ENCODE results near the gene HTR2B.
"Not testable (repeated sequence)": the region's sequence is repeated elsewhere in the genome, so short reads cannot be mapped to it uniquely, and the experiment has no call there.

HTR2B gene

GRCh38 chr2:231124838-231125568, at the start of gene HTR2B:
TSS of gene HTR2B (minus strand) at chr2:231125042. CDS start at chr2:231123764, 1,278 bp downstream.
- DNase-seq = no peak

- DNase-seq = no peak
These were observed 49.4 kb upstream of the HTR2B start for GRCh38 chr2:231174211-231174651.

- no peak for DNase-seq
These were observed 47.2 kb upstream of the HTR2B start for GRCh38 chr2:231172025-231172424.

GRCh38 chr2:231170055-231170454, 45.2 kb upstream of the HTR2B start:
- no peak for DNase-seq

GRCh38 chr2:231169488-231169887, 44.6 kb upstream of the HTR2B start:
- DNase-seq = no peak

- DNase-seq = no peak
These were observed 43.8 kb upstream of the HTR2B start for GRCh38 chr2:231168460-231169139.

- no peak for DNase-seq
These were observed 43.1 kb upstream of the HTR2B start for GRCh38 chr2:231167745-231168459.

GRCh38 chr2:231163414-231164095, 38.7 kb upstream of the HTR2B start:
- no peak for DNase-seq

- no peak for DNase-seq
These were observed 38.2 kb upstream of the HTR2B start for GRCh38 chr2:231163011-231163410.

GRCh38 chr2:231161877-231162329, 37.1 kb upstream of the HTR2B start:
- DNase-seq = no peak

- no peak for DNase-seq
These were observed 36.5 kb upstream of the HTR2B start for GRCh38 chr2:231161252-231161839.

GRCh38 chr2:231160701-231161100, 35.9 kb upstream of the HTR2B start:
- DNase-seq = no peak

- no peak for DNase-seq
These were observed 34.5 kb upstream of the HTR2B start for GRCh38 chr2:231159306-231159705.

GRCh38 chr2:231152800-231153557, 28.1 kb upstream of the HTR2B start:
- DNase-seq = no peak

GRCh38 chr2:231146665-231147064, 21.8 kb upstream of the HTR2B start:
- no peak for DNase-seq

- DNase-seq = no peak
These were observed 20.1 kb upstream of the HTR2B start for GRCh38 chr2:231144896-231145295.

- not testable (repeated sequence) for DNase-seq
These were observed 16.0 kb upstream of the HTR2B start for GRCh38 chr2:231140808-231141207.

GRCh38 chr2:231139796-231140195, 15.0 kb upstream of the HTR2B start:
- no peak for DNase-seq

- DNase-seq = no peak
These were observed 13.9 kb upstream of the HTR2B start for GRCh38 chr2:231138699-231139098.

- DNase-seq = no peak
These were observed 10.2 kb upstream of the HTR2B start for GRCh38 chr2:231134910-231135655.
